ENCODE data around the gene BOC. TPM values are rescaled to one million over a fixed set of nuclear protein-coding genes. Genes with fewer than 3 reads are reported as not detected.

BOC gene
- total and polyA plus RNA-seq, 2 donors from 2014 or later = 6.1 to 22.2 TPM

DNA sequence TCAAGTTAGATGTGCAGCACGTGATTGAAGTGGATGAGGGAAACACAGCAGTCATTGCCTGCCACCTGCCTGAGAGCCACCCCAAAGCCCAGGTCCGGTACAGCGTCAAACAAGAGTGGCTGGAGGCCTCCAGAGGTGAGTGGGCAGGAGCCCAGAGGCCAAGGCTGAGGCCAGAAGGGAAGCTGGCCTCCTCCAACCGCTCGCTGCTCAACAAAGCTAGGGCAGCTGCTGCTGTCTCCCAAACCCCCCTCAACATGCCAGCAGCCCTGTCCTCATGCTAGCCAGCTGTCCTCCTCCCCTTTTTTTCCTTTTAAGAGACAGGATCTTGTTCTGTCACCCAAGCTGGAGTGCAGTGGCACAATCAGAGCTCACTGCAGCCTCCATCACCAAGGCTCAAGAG lies 57.0 kb downstream of the BOC start:
- H3K27ac ChIP-seq (ENCODE audit: low read depth in 2 of 2, low read length in 2 of 2) = no peak overlapping the region
- no peak overlapping the region for H3K4me3 ChIP-seq (ENCODE audit: low read length in 3 of 3)
- FAIRE-seq (no peak), DNase-seq (no peak)
- no peaks in the 10 kb centered on the region for H3K27me3 ChIP-seq (ENCODE audit: control insufficient read depth, insufficient read depth, low read length)
- no peak overlapping the region for H3K9ac ChIP-seq (ENCODE audit: low read length in 3 of 3)
- no peaks in the 10 kb centered on the region for H3K4me1 ChIP-seq (ENCODE audit: control insufficient read depth in 2 of 3, insufficient read depth in 2 of 3, low read depth in 1 of 3, low read length in 3 of 3)
- intact Hi-C loops (cut with DNase I) = no loop called here
- H3K9me3 ChIP-seq (ENCODE audit: control insufficient read depth in 2 of 3, insufficient read depth in 1 of 3, low read length in 3 of 3) = no peaks in the 10 kb centered on the region
- TF ChIP-seq, protein P1, sequence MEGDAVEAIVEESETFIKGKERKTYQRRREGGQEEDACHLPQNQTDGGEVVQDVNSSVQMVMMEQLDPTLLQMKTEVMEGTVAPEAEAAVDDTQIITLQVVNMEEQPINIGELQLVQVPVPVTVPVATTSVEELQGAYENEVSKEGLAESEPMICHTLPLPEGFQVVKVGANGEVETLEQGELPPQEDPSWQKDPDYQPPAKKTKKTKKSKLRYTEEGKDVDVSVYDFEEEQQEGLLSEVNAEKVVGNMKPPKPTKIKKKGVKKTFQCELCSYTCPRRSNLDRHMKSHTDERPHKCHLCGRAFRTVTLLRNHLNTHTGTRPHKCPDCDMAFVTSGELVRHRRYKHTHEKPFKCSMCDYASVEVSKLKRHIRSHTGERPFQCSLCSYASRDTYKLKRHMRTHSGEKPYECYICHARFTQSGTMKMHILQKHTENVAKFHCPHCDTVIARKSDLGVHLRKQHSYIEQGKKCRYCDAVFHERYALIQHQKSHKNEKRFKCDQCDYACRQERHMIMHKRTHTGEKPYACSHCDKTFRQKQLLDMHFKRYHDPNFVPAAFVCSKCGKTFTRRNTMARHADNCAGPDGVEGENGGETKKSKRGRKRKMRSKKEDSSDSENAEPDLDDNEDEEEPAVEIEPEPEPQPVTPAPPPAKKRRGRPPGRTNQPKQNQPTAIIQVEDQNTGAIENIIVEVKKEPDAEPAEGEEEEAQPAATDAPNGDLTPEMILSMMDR (IDR thresholded peaks at IDR 0.05; ENCODE audit: borderline replicate concordance, extremely low read depth, insufficient read depth) = no peak
- H3K36me3 ChIP-seq (ENCODE audit: control insufficient read depth in 2 of 3, insufficient read depth in 3 of 3, low read length in 3 of 3) = peaks cover 0 to 3% (median 0%) of the 10 kb centered on the region in 3 donors

GRCh38 chr3:113268942-113269341 lies 57.6 kb downstream of the BOC start:
- intact Hi-C loops (cut with DNase I) = no loop called here
- Histone ChIP-seq H3K27ac (ENCODE audit: low read depth in 2 of 2, low read length in 2 of 2) (no peak overlapping the region), H3K4me1 (ENCODE audit: control insufficient read depth in 2 of 3, insufficient read depth in 2 of 3, low read depth in 1 of 3, low read length in 3 of 3) (no peaks in the 10 kb centered on the region), H3K27me3 (ENCODE audit: control insufficient read depth, insufficient read depth, low read length) (no peaks in the 10 kb centered on the region), H3K36me3 (ENCODE audit: control insufficient read depth in 2 of 3, insufficient read depth in 3 of 3, low read length in 3 of 3) (peaks cover 0 to 3% (median 0%) of the 10 kb centered on the region in 3 donors), H3K9me3 (ENCODE audit: control insufficient read depth in 2 of 3, insufficient read depth in 1 of 3, low read length in 3 of 3) (no peaks in the 10 kb centered on the region), H3K4me3 (ENCODE audit: low read length in 3 of 3) (no peak overlapping the region), H3K9ac (ENCODE audit: low read length in 3 of 3) (no peak overlapping the region)
- FAIRE-seq (no peak), DNase-seq (no peak)
- TF ChIP-seq, protein P1 (IDR thresholded peaks at IDR 0.05; ENCODE audit: borderline replicate concordance, extremely low read depth, insufficient read depth) = no peak

- no peaks in the 10 kb centered on the region for H3K4me1 ChIP-seq (ENCODE audit: control insufficient read depth in 2 of 3, insufficient read depth in 2 of 3, low read depth in 1 of 3, low read length in 3 of 3)
- TF ChIP-seq, protein P1 (IDR thresholded peaks at IDR 0.05; ENCODE audit: borderline replicate concordance, extremely low read depth, insufficient read depth) = no peak
- intact Hi-C loops (cut with DNase I) = no loop called here
- H3K27ac ChIP-seq (ENCODE audit: low read depth in 2 of 2, low read length in 2 of 2) = no peak overlapping the region
- no peak overlapping the region for H3K9ac ChIP-seq (ENCODE audit: low read length in 3 of 3)
- H3K4me3 ChIP-seq (ENCODE audit: low read length in 3 of 3) = no peak overlapping the region
- no peaks in the 10 kb centered on the region for H3K9me3 ChIP-seq (ENCODE audit: control insufficient read depth in 2 of 3, insufficient read depth in 1 of 3, low read length in 3 of 3)
- FAIRE-seq = no peak
- H3K36me3 ChIP-seq (ENCODE audit: control insufficient read depth in 2 of 3, insufficient read depth in 3 of 3, low read length in 3 of 3) = peaks cover 0 to 3% (median 0%) of the 10 kb centered on the region in 3 donors
- DNase-seq = peak in 1 of 5 donors; percentile 38
- no peaks in the 10 kb centered on the region for H3K27me3 ChIP-seq (ENCODE audit: control insufficient read depth, insufficient read depth, low read length)
These were observed 58.3 kb downstream of the BOC start for GRCh38 chr3:113269661-113270060.

DNA sequence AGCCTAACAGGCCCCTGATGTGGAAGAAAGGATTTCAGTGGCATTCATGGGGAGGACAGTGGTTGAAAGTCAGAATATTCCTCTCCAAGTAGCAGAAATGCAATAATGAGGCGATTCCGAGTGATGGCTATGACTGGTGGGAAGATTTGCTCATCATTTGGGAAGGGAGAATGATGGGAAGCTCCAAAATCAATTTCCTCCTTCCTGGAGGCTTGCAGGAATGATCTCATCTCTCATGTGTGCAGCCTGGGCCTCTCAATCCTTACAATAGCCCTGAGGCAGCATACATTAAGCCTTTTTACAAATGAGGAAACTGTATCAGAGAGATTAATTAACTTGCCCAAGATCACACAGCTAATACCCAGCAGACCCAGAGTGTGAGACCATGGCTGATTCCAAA lies 58.7 kb downstream of the BOC start:
- Histone ChIP-seq H3K9me3 (ENCODE audit: control insufficient read depth in 2 of 3, insufficient read depth in 1 of 3, low read length in 3 of 3) (no peaks in the 10 kb centered on the region), H3K4me3 (ENCODE audit: low read length in 3 of 3) (no peak overlapping the region), H3K27me3 (ENCODE audit: control insufficient read depth, insufficient read depth, low read length) (no peaks in the 10 kb centered on the region), H3K9ac (ENCODE audit: low read length in 3 of 3) (no peak overlapping the region), H3K4me1 (ENCODE audit: control insufficient read depth in 2 of 3, insufficient read depth in 2 of 3, low read depth in 1 of 3, low read length in 3 of 3) (no peaks in the 10 kb centered on the region), H3K36me3 (ENCODE audit: control insufficient read depth in 2 of 3, insufficient read depth in 3 of 3, low read length in 3 of 3) (peaks cover 0 to 3% (median 0%) of the 10 kb centered on the region in 3 donors), H3K27ac (ENCODE audit: low read depth in 2 of 2, low read length in 2 of 2) (no peak overlapping the region)
- TF ChIP-seq, protein P1 (IDR thresholded peaks at IDR 0.05; ENCODE audit: borderline replicate concordance, extremely low read depth, insufficient read depth) = no peak
- intact Hi-C loops (cut with DNase I) = no loop called here
- DNase-seq (no peak), FAIRE-seq (no peak)

Data from kidney (tissue), 14 donors.